Left ventricle myocardium superior (tissue), 1 donor: Measurements from ENCODE around the gene CAMK2G. TPM values are rescaled to one million over a fixed set of nuclear protein-coding genes. Genes with fewer than 3 reads are reported as not detected.
A peak's percentile ranks its signal among the peaks of the same experiment; 100 is the strongest.

Source experiments
- ATAC-seq: fragments of 200-7000 bp; cut with Tn5 transposase; one replicate; pipeline ENCODE4 v1.9.1; 2020; ENCODE audit warnings: mild to moderate bottlenecking, moderate library complexity
- DNase-seq: peaks from one replicate; pipeline ENCODE4 v3.0.0-alpha.2; 2020
- intact Hi-C: fragments of 100-400 bp; cut with micrococcal nuclease; formaldehyde crosslinking; loops from one replicate; pipeline ENCODE4 v1.11.0; 2022
- total RNA-seq: library from RNA; stranded (reverse); fragmentation: NEBNext Ultra II Directional; extraction: Animal tissue kit (Norgen Biotek cat#: 25700); gene quantifications from one replicate; pipeline ENCODE4 v1.2.1, GENCODE V29; 2021
- donor health status: DM: no; HTN: yes; CAD: no; lungs with severe emphysema.

The CAMK2G gene
- total RNA-seq, 1 donor from 2014 or later: 11.9 TPM

GRCh38 chr10:73827346-73828089, 46.8 kb downstream of the CAMK2G start:
- no peak for ATAC-seq
- DNase-seq: no peak
- intact Hi-C loops: no loop called here

GRCh38 chr10:73824146-73824725, 50.1 kb downstream of the CAMK2G start:
- ATAC-seq: no peak
- intact Hi-C loops: no loop called here
- DNase-seq: no peak

- ATAC-seq: no peak
- intact Hi-C loops: no loop called here
- DNase-seq: no peak
Observed at GRCh38 chr10:73823391-73823790, 51.0 kb downstream of the CAMK2G start.

GRCh38 chr10:73819513-73820093, 54.8 kb downstream of the CAMK2G start:
- ATAC-seq: peak; percentile 65
- intact Hi-C loops: no loop called here
- DNase-seq: peak; percentile 76

GRCh38 chr10:73819081-73819480, 55.3 kb downstream of the CAMK2G start:
- ATAC-seq: no peak

GRCh38 chr10:73818402-73818801, 56.0 kb downstream of the CAMK2G start:
- DNase-seq (no peak), ATAC-seq (no peak)
- intact Hi-C loops: no loop called here

More at GRCh38 chr10:73819081-73819480, 55.3 kb downstream of the CAMK2G start:
- no peak for DNase-seq
- intact Hi-C loops: no loop called here

- DNase-seq (no peak), ATAC-seq (no peak)
- intact Hi-C loops: no loop called here
Observed at GRCh38 chr10:73817826-73818225, 56.5 kb downstream of the CAMK2G start.

- DNase-seq (peak; percentile 24), ATAC-seq (peak; percentile 11)
- intact Hi-C loops: no loop called here
Observed at GRCh38 chr10:73816917-73817729, 57.2 kb downstream of the CAMK2G start.

- ATAC-seq: no peak
- no peak for DNase-seq
- intact Hi-C loops: no loop called here
Observed at GRCh38 chr10:73815719-73816030, 58.7 kb downstream of the CAMK2G start.

GRCh38 chr10:73814896-73815718, 59.2 kb downstream of the CAMK2G start:
- intact Hi-C loops: no loop called here
- no peak for ATAC-seq

GRCh38 chr10:73814276-73814895, 60.0 kb downstream of the CAMK2G start:
- intact Hi-C loops: no loop called here
- DNase-seq (no peak), ATAC-seq (no peak)

More at GRCh38 chr10:73814896-73815718, 59.2 kb downstream of the CAMK2G start:
- no peak for DNase-seq

- intact Hi-C loops: no loop called here
- peak; percentile 36 for DNase-seq
- no peak for ATAC-seq
Observed at GRCh38 chr10:73813333-73813732, 61.0 kb downstream of the CAMK2G start.

GRCh38 chr10:73812657-73813056, 61.7 kb downstream of the CAMK2G start:
- peak; percentile 28 for DNase-seq
- ATAC-seq: no peak
- intact Hi-C loops: no loop called here

GRCh38 chr10:73810735-73811465, 63.5 kb downstream of the CAMK2G start:
- ATAC-seq (peak; percentile 38), DNase-seq (peak; percentile 66)
- intact Hi-C loops: no loop called here

GRCh38 chr10:73810358-73810734, 64.0 kb downstream of the CAMK2G start:
- no peak for ATAC-seq
- intact Hi-C loops: no loop called here
- DNase-seq: no peak

GRCh38 chr10:73809061-73809818, 65.1 kb downstream of the CAMK2G start:
- ATAC-seq (no peak), DNase-seq (no peak)

More at GRCh38 chr10:73809061-73809818, 65.1 kb downstream of the CAMK2G start:
- intact Hi-C loops: no loop called here
